Measurements from ENCODE around the gene BAZ2B.
"Not testable (repeated sequence)": the region's sequence is repeated elsewhere in the genome, so short reads cannot be mapped to it uniquely, and the experiment has no call there.

Gene BAZ2B

GRCh38 chr2:159399716-159400415 lies 216.5 kb downstream of the BAZ2B start:
- DNase-seq: no peak

- no peak for DNase-seq
Observed at GRCh38 chr2:159396799-159397198, 219.5 kb downstream of the BAZ2B start.

GRCh38 chr2:159382447-159383028 lies 233.8 kb downstream of the BAZ2B start:
- no peak for DNase-seq

GRCh38 chr2:159381574-159381973 lies 234.8 kb downstream of the BAZ2B start:
- DNase-seq: no peak

- no peak for DNase-seq
Observed at GRCh38 chr2:159380685-159381239, 235.6 kb downstream of the BAZ2B start.

- DNase-seq: no peak
Observed at GRCh38 chr2:159379181-159379580, 237.2 kb downstream of the BAZ2B start.

GRCh38 chr2:159375241-159375640 lies 241.1 kb downstream of the BAZ2B start:
- no peak for DNase-seq

- no peak for DNase-seq
Observed at GRCh38 chr2:159371506-159371905, 244.8 kb downstream of the BAZ2B start.

GRCh38 chr2:159366538-159366937 lies 249.8 kb downstream of the BAZ2B start:
- DNase-seq: no peak

GRCh38 chr2:159362816-159363251 lies 253.5 kb downstream of the BAZ2B start:
- no peak for DNase-seq

GRCh38 chr2:159362094-159362493 lies 254.3 kb downstream of the BAZ2B start:
- DNase-seq: no peak

GRCh38 chr2:159361603-159362002 lies 254.7 kb downstream of the BAZ2B start:
- not testable (repeated sequence) for DNase-seq

- no peak for DNase-seq
Observed at GRCh38 chr2:159356053-159356554, 260.2 kb downstream of the BAZ2B start.

GRCh38 chr2:159351977-159352376 lies 264.4 kb downstream of the BAZ2B start:
- DNase-seq: no peak

- no peak for DNase-seq
Observed at GRCh38 chr2:159349674-159350299, 266.6 kb downstream of the BAZ2B start.

- no peak for DNase-seq
Observed at GRCh38 chr2:159326569-159327255, 289.6 kb downstream of the BAZ2B start.

GRCh38 chr2:159322419-159322818 lies 293.9 kb downstream of the BAZ2B start:
- DNase-seq: no peak

GRCh38 chr2:159317392-159318088 lies 298.8 kb downstream of the BAZ2B start:
- DNase-seq: no peak

GRCh38 chr2:159307942-159308341 lies 308.4 kb downstream of the BAZ2B start:
- DNase-seq: no peak

- no peak for DNase-seq
Observed at GRCh38 chr2:159300586-159300985, 315.8 kb downstream of the BAZ2B start.

- no peak for DNase-seq
Observed at GRCh38 chr2:159298967-159299366, 317.4 kb downstream of the BAZ2B start.

- DNase-seq: no peak
Observed at GRCh38 chr2:159297042-159297707, 319.2 kb downstream of the BAZ2B start.

All from cortex of kidney (tissue), 1 donor.